Cardiac muscle cell (in vitro differentiated cells and primary cell): Measurements from ENCODE around the gene NFILZ. TPM values are rescaled to one million over a fixed set of nuclear protein-coding genes. Genes with fewer than 3 reads are reported as not detected.

Source experiments
- DNase-seq, 2 donors: peaks; one replicate each; pipeline versions ENCODE4 v3.0.0 to v3.0.0-alpha.2; 2010 to 2017; ENCODE audit warnings: low read depth in 1 of 2, low spot score in 1 of 2
- H3K27ac ChIP-seq: fragments of 200-600 bp; sonication (generic); 2 replicates; pipeline ENCODE4 v1.5.1; 2016
- H3K27me3 ChIP-seq: fragments of 200-600 bp; sonication (generic); 2 replicates; pipeline ENCODE4 v1.6.0; 2016; ENCODE audit warnings: control low read depth
- H3K36me3 ChIP-seq: fragments of 200-600 bp; sonication (generic); 2 replicates; pipeline ENCODE4 v1.5.1; 2016; ENCODE audit warnings: control low read depth
- H3K4me1 ChIP-seq: fragments of 200-600 bp; sonication (generic); 2 replicates; pipeline ENCODE4 v1.8.1; 2017; ENCODE audit warnings: low read depth, mild to moderate bottlenecking, mixed run types
- H3K4me3 ChIP-seq: fragments of 200-600 bp; sonication (generic); 2 replicates; pipeline ENCODE4 v1.5.1; 2016; ENCODE audit warnings: mild to moderate bottlenecking
- H3K9me3 ChIP-seq: fragments of 200-600 bp; sonication (generic); 2 replicates; pipeline ENCODE4 v1.5.1; 2017; ENCODE audit warnings: low read depth, mild to moderate bottlenecking, control low read depth
- CTCF ChIP-seq: IDR thresholded peaks from 2 replicates; pipeline ENCODE4 v1.5.1; 2012; ENCODE audit warnings: low read depth, mild to moderate bottlenecking, low read length
- polyA plus RNA-seq: library from polyadenylated mRNA; unstranded; fragments of >200 nt; fragmentation: Nextera tagmentation; extraction: Ambion mirVana; gene quantifications from 2 replicates; pipeline ENCODE4 v1.2.1, GENCODE V29; 2016
- total RNA-seq: library from RNA; depleted of rRNA; stranded (reverse); fragments of >200 nt; gene quantifications from 2 replicates; pipeline ENCODE4 v1.2.3, GENCODE V29; 2016

NFILZ gene
- total RNA-seq = not detected in 2 replicates
- polyA plus RNA-seq = not detected in 2 replicates

- H3K27me3 ChIP-seq = no peaks in the 10 kb centered on the region
- H3K9me3 ChIP-seq = no peaks in the 10 kb centered on the region
- no peak for TF ChIP-seq CTCF
- no peaks in the 10 kb centered on the region for H3K36me3 ChIP-seq
- no peak within 1 kb of the TSS for H3K27ac ChIP-seq
- no peak for DNase-seq
- H3K4me1 ChIP-seq = no peaks in the 10 kb centered on the region
- H3K4me3 ChIP-seq = no peak within 1 kb of the TSS
Measured at GRCh38 chr19:8629996-8630683, at the start of gene NFILZ. Gene NFILZ (plus strand): TSS chr19:8630633. CDS start chr19:8676766, 46,133 bp downstream.

- H3K4me3 ChIP-seq = no peak overlapping the region
Measured at GRCh38 chr19:8580710-8581281, 49.6 kb upstream of the NFILZ start.

GRCh38 chr19:8584965-8585893, 45.2 kb upstream of the NFILZ start:
- H3K36me3 ChIP-seq = no peaks in the 10 kb centered on the region
- no peaks in the 10 kb centered on the region for H3K27me3 ChIP-seq
- H3K9me3 ChIP-seq = no peaks in the 10 kb centered on the region
- H3K4me1 ChIP-seq = no peaks in the 10 kb centered on the region
- no peak for DNase-seq
- no peak overlapping the region for H3K27ac ChIP-seq
- TF ChIP-seq CTCF = no peak
- no peak overlapping the region for H3K4me3 ChIP-seq

More at GRCh38 chr19:8580710-8581281, 49.6 kb upstream of the NFILZ start:
- DNase-seq = peak; percentile 76 to 87
- no peaks in the 10 kb centered on the region for H3K9me3 ChIP-seq
- H3K4me1 ChIP-seq = no peaks in the 10 kb centered on the region
- peak; percentile 100 for TF ChIP-seq CTCF
- H3K27ac ChIP-seq = no peak overlapping the region
- H3K36me3 ChIP-seq = no peaks in the 10 kb centered on the region
- peaks cover 9% of the 10 kb centered on the region for H3K27me3 ChIP-seq

- DNase-seq = peak; percentile 52 to 72
- H3K36me3 ChIP-seq = no peaks in the 10 kb centered on the region
- no peak overlapping the region for H3K4me3 ChIP-seq
- no peak overlapping the region for H3K27ac ChIP-seq
- no peaks in the 10 kb centered on the region for H3K9me3 ChIP-seq
- no peaks in the 10 kb centered on the region for H3K4me1 ChIP-seq
- TF ChIP-seq CTCF = peak; percentile 53
- no peaks in the 10 kb centered on the region for H3K27me3 ChIP-seq
Measured at GRCh38 chr19:8585894-8586750, 44.3 kb upstream of the NFILZ start.
